ENCODE data around the gene UMPS.

DNA sequence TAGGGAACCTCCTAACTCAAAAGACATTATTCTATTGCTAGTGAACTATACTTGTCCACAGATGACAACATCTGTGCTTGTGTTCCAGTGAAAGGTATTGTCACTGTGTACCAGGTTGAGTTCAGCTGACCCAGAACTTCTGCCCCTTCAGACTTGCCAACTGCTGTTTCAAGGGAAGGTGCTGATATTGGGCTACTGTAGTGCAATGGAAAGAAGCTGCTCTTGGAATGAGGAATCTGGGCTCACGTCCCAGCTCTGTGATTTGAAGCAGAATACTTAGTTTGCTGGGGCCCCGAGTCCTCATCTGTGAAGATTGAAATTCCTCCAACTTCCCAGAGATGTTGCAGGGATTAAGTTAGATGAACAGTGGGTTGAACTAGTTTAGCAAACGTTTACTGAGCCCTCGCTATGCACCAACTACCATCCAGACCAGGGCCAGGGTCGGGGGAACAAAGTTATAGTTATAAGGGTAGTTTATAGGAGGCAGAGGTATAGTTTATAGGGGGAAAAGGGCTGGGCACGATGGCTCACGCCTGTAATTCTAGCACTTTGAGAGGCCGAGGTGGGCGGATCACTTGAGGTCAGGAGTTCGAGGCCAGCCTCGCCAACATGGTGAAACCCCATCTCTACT is 15.9 kb upstream of the UMPS start:
- TF ChIP-seq ZFX (CRISPR knock-in tag; IDR thresholded peaks at IDR 0.05), result no peak
- TF ChIP-seq, protein P1, sequence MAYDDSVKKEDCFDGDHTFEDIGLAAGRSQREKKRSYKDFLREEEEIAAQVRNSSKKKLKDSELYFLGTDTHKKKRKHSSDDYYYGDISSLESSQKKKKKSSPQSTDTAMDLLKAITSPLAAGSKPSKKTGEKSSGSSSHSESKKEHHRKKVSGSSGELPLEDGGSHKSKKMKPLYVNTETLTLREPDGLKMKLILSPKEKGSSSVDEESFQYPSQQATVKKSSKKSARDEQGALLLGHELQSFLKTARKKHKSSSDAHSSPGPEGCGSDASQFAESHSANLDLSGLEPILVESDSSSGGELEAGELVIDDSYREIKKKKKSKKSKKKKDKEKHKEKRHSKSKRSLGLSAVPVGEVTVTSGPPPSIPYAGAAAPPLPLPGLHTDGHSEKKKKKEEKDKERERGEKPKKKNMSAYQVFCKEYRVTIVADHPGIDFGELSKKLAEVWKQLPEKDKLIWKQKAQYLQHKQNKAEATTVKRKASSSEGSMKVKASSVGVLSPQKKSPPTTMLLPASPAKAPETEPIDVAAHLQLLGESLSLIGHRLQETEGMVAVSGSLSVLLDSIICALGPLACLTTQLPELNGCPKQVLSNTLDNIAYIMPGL (CRISPR knock-in tag; IDR thresholded peaks at IDR 0.05), result no peak
